ENCODE results near the gene RAPGEF6.

- TF ChIP-seq POLR2A (IDR thresholded peaks at IDR 0.05; ENCODE audit: low read depth) (no peak), POLR2AphosphoS5 (IDR thresholded peaks at IDR 0.05) (no peak), CTCF (IDR thresholded peaks at IDR 0.05) (no peak)
Observed at GRCh38 chr5:131677115-131677514, 42.1 kb upstream of the RAPGEF6 start.
